Kidney epithelial cell (primary cell): ENCODE results near the gene TPRA1. TPM values are rescaled to one million over a fixed set of nuclear protein-coding genes. Genes with fewer than 3 reads are reported as not detected.
A peak's percentile ranks its signal among the peaks of the same experiment; 100 is the strongest.

Experiments used
- DNase-seq: peaks from one replicate; pipeline ENCODE4 v3.0.0-alpha.2; 2010; ENCODE audit warnings: low read depth
- H3K27me3 ChIP-seq: 2 replicates; pipeline ENCODE4 v1.6.0; 2011; ENCODE audit warnings: low read length; ENCODE audit not compliant: control insufficient read depth, insufficient read depth
- H3K36me3 ChIP-seq: 2 replicates; pipeline ENCODE4 v1.5.1; 2011; ENCODE audit warnings: low read length; ENCODE audit not compliant: control insufficient read depth, insufficient read depth
- H3K4me3 ChIP-seq: 2 replicates; pipeline ENCODE4 v1.5.1; 2011; ENCODE audit warnings: low read depth, mild to moderate bottlenecking, control low read depth, low read length
- total RNA-seq: library from RNA; depleted of rRNA; stranded (reverse); fragments of >200 nt; gene quantifications from 2 replicates; pipeline ENCODE4 v1.2.3, GENCODE V29; 2015
- TF ChIP-seq, protein P1 (sequence below): IDR thresholded peaks from 2 replicates; pipeline ENCODE4 v1.5.1; 2011; ENCODE audit warnings: mild to moderate bottlenecking, moderate library complexity, low read length, control low read depth, inconsistent platforms; ENCODE audit not compliant: insufficient read depth, poor library complexity, severe bottlenecking

Gene TPRA1
- total RNA-seq, 1 donor from 2014 or later = 95.2 TPM

DNA sequence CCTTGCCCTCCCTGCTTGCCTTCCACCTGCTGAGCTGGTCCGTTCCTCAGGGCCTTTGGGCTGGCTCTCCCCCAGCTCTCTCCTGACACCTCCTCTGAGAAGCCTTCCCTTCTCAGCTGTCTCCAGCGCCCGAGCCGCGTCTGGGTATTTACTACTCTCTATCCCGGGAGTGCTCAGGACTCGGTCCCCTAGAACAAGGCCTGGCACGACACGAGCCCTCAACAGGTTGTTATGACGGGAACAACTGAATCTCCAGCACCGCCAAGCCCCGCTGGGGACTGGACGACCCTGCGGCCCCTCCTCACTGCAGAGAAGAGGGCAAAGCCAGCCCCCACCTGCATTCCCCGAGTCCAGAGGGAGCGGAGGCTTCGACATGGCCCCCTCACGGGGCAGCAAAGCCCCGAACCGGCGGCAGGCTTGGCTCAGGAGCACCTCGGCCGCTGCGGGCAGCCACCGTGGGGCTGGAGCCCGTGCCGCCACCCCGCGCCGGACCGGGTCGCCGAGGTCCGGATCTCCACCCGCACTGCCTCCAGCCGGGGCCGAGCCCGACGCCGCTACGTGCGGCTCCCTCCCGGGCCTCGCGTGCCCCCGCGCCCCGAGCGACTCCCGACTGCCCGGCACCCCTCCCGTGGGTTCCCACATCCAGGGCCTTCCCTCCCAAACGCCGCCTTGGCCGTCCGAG is 792 bp downstream of the TPRA1 start:
- TF ChIP-seq, protein P1, sequence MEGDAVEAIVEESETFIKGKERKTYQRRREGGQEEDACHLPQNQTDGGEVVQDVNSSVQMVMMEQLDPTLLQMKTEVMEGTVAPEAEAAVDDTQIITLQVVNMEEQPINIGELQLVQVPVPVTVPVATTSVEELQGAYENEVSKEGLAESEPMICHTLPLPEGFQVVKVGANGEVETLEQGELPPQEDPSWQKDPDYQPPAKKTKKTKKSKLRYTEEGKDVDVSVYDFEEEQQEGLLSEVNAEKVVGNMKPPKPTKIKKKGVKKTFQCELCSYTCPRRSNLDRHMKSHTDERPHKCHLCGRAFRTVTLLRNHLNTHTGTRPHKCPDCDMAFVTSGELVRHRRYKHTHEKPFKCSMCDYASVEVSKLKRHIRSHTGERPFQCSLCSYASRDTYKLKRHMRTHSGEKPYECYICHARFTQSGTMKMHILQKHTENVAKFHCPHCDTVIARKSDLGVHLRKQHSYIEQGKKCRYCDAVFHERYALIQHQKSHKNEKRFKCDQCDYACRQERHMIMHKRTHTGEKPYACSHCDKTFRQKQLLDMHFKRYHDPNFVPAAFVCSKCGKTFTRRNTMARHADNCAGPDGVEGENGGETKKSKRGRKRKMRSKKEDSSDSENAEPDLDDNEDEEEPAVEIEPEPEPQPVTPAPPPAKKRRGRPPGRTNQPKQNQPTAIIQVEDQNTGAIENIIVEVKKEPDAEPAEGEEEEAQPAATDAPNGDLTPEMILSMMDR = no peak
- Histone ChIP-seq H3K4me3 (peak overlapping the region; percentile 84), H3K27me3 (no peaks in the 10 kb centered on the region), H3K36me3 (peaks cover 1% of the 10 kb centered on the region)
- DNase-seq = no peak

DNA sequence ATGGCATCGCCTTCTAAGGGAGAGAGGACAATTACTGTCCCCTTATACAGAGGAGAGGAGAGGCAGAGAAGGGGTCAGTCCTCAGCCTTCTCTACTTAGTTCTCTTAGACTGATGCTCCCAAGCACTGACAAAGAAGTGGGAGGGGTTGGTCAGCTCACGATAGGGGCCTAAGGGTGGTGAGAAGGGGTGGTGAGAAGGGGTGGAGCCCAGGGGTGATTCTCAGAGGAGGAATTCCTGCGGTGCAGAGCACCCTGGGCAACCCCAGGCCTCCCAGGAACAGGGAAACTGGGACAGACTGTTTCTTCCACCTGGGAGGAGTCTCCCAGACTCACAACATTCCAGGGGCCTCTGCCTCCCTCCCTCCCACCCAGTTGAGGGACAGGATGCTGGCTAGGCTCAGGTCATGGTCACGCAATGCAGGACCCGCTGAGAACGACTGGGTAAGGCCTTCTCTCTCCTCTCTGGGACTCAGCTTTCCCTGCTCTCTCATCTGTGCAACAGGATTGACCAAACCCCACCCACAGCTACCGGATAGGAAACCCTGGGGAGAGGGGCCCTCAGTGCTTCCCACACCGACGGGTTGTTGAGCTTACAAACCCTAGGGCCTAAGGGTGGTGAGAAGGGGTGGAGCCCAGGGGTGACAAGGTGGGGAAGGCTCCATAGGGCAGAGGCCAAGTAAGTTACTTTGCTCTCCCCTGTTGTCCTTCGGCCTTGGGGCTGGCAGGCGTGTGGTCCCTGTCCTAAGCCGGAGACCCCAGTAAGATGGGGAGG is 1.5 kb downstream of the TPRA1 start:
- TF ChIP-seq, protein P1 = no peak
- H3K27me3 ChIP-seq = no peaks in the 10 kb centered on the region
- peak overlapping the region; percentile 84 for H3K4me3 ChIP-seq
- peak; percentile 80 for DNase-seq
- H3K36me3 ChIP-seq = peaks cover 1% of the 10 kb centered on the region

DNA sequence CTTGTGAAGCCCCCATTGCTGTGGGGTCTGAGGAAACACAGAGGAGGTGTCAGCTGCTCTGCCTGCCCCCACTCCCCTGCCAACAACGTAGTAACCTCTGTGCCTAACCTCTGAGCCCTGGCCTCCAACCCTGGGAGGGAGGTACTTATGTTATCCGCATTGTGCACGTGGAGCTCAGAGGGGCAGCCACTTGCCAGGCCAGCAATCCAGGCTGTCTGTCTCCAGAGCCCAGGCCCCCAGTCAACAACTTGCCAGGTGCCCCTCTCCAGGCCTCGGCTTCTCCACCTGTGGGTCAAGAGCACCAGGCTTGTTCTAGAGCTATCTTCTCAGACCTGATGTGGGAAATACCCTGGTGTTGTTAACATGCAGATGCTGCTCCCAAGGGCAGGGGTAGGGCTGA is 2.7 kb downstream of the TPRA1 start:
- TF ChIP-seq, protein P1 = no peak
- no peak for DNase-seq
- no peaks in the 10 kb centered on the region for H3K27me3 ChIP-seq
- H3K4me3 ChIP-seq = no peak overlapping the region
- peaks cover 1% of the 10 kb centered on the region for H3K36me3 ChIP-seq

DNA sequence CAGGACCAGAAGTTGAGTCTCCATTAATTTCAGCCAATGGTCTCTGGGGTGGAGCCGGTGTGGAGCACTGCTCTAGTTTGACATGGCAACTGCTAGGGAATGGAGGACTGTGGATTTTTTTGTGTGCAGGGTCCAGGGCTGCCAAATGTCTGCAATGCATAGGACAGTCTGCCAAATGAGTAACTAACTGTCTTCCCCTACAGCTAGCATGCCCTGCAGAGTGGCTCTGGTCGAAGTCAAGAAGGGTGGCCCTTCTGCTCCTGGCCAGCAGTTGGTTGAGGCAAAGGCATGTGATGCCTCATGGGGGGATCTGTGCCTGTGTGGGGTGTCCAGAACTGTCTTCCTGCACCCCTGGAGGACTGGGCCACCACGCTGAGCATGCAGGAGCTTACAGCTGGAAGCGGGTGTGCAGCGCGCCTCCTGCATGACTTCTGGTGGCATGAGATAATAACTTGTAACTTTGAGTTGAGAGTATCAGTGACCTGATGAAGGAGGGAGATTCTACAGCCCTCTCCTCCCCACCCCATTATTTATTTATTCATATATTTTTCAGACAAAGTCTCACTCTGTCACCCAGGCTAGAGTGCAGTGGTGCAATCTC is 4.6 kb downstream of the TPRA1 start:
- no peak for DNase-seq
- Histone ChIP-seq H3K36me3 (peaks cover 1% of the 10 kb centered on the region), H3K27me3 (no peaks in the 10 kb centered on the region), H3K4me3 (no peak overlapping the region)
- TF ChIP-seq, protein P1 = no peak

DNA sequence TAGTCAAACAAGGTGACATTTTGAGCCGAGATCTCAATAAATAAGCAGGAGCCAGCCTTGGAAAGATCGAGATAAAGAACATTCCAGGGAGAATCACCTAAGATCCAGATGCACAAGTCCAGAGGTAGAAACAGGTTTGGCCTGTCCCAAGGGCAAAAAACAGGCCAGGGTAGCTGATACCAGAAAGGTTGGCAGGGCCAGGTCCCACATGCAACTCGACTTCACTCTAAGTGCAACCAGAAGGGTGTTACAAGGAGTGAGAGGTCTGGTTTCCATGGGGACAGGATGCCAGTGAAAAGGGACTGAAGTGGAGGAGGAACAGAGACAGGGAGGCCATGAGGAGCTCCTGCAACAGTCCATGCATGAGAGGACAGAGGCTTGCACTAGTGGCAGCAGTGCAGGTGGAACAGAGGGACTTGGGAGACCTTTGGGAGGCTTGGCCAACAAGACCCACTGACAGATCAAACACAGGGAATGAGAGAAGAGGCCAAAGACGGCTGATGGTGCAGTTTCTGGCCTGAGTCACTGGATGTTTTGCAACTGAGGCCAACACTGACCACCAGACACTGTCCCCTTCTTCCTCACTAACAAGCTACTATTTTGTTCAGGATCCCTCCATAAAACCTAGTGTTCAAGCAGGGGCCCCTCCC is 5.2 kb downstream of the TPRA1 start:
- Histone ChIP-seq H3K27me3 (no peaks in the 10 kb centered on the region), H3K4me3 (no peak overlapping the region), H3K36me3 (peaks cover 1% of the 10 kb centered on the region)
- TF ChIP-seq, protein P1 = no peak
- no peak for DNase-seq
